ENCODE data around the gene ASTE1. TPM values are rescaled to one million over a fixed set of nuclear protein-coding genes. Genes with fewer than 3 reads are reported as not detected.

Gene ASTE1
- total RNA-seq, 2 experiments from 2014 or later: 25.6 to 26.6 TPM

GRCh38 chr3:131008326-131008725, 18.3 kb downstream of the ASTE1 start:
- no peaks in the 10 kb centered on the region for H3K4me1 ChIP-seq (ENCODE audit: insufficient read depth, low read length)
- Mint-ChIP-seq H3K9me3 (no peaks in the 10 kb centered on the region), H3K36me3 (ENCODE audit: low read depth) (peaks cover 85% of the 10 kb centered on the region), H3K4me1 (ENCODE audit: low read depth) (peaks cover 8% of the 10 kb centered on the region), H3K4me3 (no peak overlapping the region), H3K27me3 (no peaks in the 10 kb centered on the region), H3K27ac (peak overlapping the region; percentile 69)
- no peak for TF ChIP-seq CTCF (IDR thresholded peaks at IDR 0.05)
- no peaks in the 10 kb centered on the region for H3K27me3 ChIP-seq (ENCODE audit: control insufficient read depth in 1 of 2, insufficient read depth in 2 of 2, low read length in 2 of 2)
- no peak overlapping the region for H3K4me3 ChIP-seq (ENCODE audit: low read length)
- ATAC-seq (ENCODE audit: poor library complexity) (no peak), DNase-seq (no peak)
- intact Hi-C loops (cut with DNase I, micrococcal nuclease): no loop called here
- ChIA-PET POLR2A (no interaction called here), CTCF (interaction anchor here (1.4 to 1.8 kb wide), 2 partner anchors 10 to 16 kb away, joined by 4 read pairs; no protein-coding TSS in a partner anchor)
- peaks cover 40% of the 10 kb centered on the region for H3K36me3 ChIP-seq (ENCODE audit: insufficient read depth, low read length)
- no peak overlapping the region for H3K27ac ChIP-seq (ENCODE audit: low read depth in 1 of 2, low read length in 2 of 2)
- H3K9me3 ChIP-seq (ENCODE audit: control insufficient read depth in 1 of 2, insufficient read depth in 1 of 2, low read length in 2 of 2): no peaks in the 10 kb centered on the region

GRCh38 chr3:131007782-131008181, 18.8 kb downstream of the ASTE1 start:
- Mint-ChIP-seq H3K9me3 (no peaks in the 10 kb centered on the region), H3K4me3 (no peak overlapping the region), H3K27ac (no peak overlapping the region), H3K4me1 (ENCODE audit: low read depth) (peaks cover 10% of the 10 kb centered on the region), H3K36me3 (ENCODE audit: low read depth) (peaks cover 81% of the 10 kb centered on the region), H3K27me3 (no peaks in the 10 kb centered on the region)
- H3K4me1 ChIP-seq (ENCODE audit: insufficient read depth, low read length): no peaks in the 10 kb centered on the region
- DNase-seq: no peak
- H3K9me3 ChIP-seq (ENCODE audit: control insufficient read depth in 1 of 2, insufficient read depth in 1 of 2, low read length in 2 of 2): no peaks in the 10 kb centered on the region
- ChIA-PET CTCF (interaction anchor here (1.8 kb wide), 1 partner anchor 9 kb away, joined by 4 read pairs; no protein-coding TSS in a partner anchor), POLR2A (no interaction called here)
- no peak for TF ChIP-seq CTCF (IDR thresholded peaks at IDR 0.05)
- no peak overlapping the region for H3K4me3 ChIP-seq (ENCODE audit: low read length)
- no peak for ATAC-seq (ENCODE audit: poor library complexity)
- intact Hi-C loops (cut with DNase I, micrococcal nuclease): no loop called here
- H3K36me3 ChIP-seq (ENCODE audit: insufficient read depth, low read length): peaks cover 40% of the 10 kb centered on the region
- H3K27ac ChIP-seq (ENCODE audit: low read depth in 1 of 2, low read length in 2 of 2): no peak overlapping the region
- no peaks in the 10 kb centered on the region for H3K27me3 ChIP-seq (ENCODE audit: control insufficient read depth in 1 of 2, insufficient read depth in 2 of 2, low read length in 2 of 2)

- Mint-ChIP-seq H3K27ac (no peak overlapping the region), H3K27me3 (no peaks in the 10 kb centered on the region), H3K9me3 (no peaks in the 10 kb centered on the region), H3K4me1 (ENCODE audit: low read depth) (peaks cover 10% of the 10 kb centered on the region), H3K4me3 (no peak overlapping the region), H3K36me3 (ENCODE audit: low read depth) (peaks cover 80% of the 10 kb centered on the region)
- no peak for DNase-seq
- H3K4me1 ChIP-seq (ENCODE audit: insufficient read depth, low read length): no peaks in the 10 kb centered on the region
- intact Hi-C loops (cut with DNase I, micrococcal nuclease): no loop called here
- no peak overlapping the region for H3K4me3 ChIP-seq (ENCODE audit: low read length)
- H3K9me3 ChIP-seq (ENCODE audit: control insufficient read depth in 1 of 2, insufficient read depth in 1 of 2, low read length in 2 of 2): no peaks in the 10 kb centered on the region
- H3K36me3 ChIP-seq (ENCODE audit: insufficient read depth, low read length): peaks cover 36% of the 10 kb centered on the region
- POLR2A ChIA-PET: no interaction called here
- CTCF ChIA-PET: interaction anchor here (1.8 kb wide), 1 partner anchor 9 kb away, joined by 4 read pairs; no protein-coding TSS in a partner anchor
- ATAC-seq (ENCODE audit: poor library complexity): no peak
- no peaks in the 10 kb centered on the region for H3K27me3 ChIP-seq (ENCODE audit: control insufficient read depth in 1 of 2, insufficient read depth in 2 of 2, low read length in 2 of 2)
- TF ChIP-seq CTCF (IDR thresholded peaks at IDR 0.05): no peak
- no peak overlapping the region for H3K27ac ChIP-seq (ENCODE audit: low read depth in 1 of 2, low read length in 2 of 2)
These were observed 19.4 kb downstream of the ASTE1 start for GRCh38 chr3:131007256-131007655.

Measured in CD4-positive, alpha-beta T cell (primary cell).